ENCODE measurements around the gene SUN3.

GRCh38 chr7:48058990-48059389 lies 30.1 kb upstream of the SUN3 start:
- TF ChIP-seq CTCF (IDR thresholded peaks at IDR 0.05; ENCODE audit: low read depth, low read length) (no peak), POLR2A (IDR thresholded peaks at IDR 0.05; ENCODE audit: extremely low read depth, insufficient read length) (no peak)

All from NB4 (cell line).